Measurements from ENCODE around the gene TRIM38. TPM values are rescaled to one million over a fixed set of nuclear protein-coding genes. Genes with fewer than 3 reads are reported as not detected.
"Not testable (repeated sequence)": the region's sequence is repeated elsewhere in the genome, so short reads cannot be mapped to it uniquely, and the experiment has no call there.

Gene TRIM38
- total and polyA plus RNA-seq, 2 donors (not counting 3 experiments of a cell fraction or from before 2014, with no cell fraction given): 5.1 to 13.2 TPM

DNA sequence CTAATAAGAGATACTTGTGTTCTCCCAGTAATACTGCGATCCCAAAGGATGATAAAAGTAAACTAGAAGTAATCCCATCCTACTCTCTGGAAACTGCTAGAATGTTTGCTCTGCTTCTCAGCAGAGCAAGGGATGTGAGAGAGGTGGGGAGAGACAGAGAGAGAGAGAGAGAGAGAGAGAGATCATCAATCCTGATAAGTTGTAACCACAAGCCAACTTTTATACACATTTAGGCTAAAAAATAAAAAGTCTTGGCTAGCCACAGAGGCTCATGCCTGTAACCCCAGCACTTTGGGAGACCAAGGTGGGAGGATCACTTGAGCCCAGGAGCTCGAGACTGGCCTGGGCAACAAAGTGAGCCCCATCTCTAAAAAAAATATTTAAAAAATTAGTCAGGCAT, 16.0 kb upstream of the TRIM38 start:
- no peaks in the 10 kb centered on the region for H3K4me1 ChIP-seq (ENCODE audit: control insufficient read depth, extremely low read depth, insufficient read depth, low read length)
- no peaks in the 10 kb centered on the region for H4K20me1 ChIP-seq (replicated peaks; ENCODE audit: control insufficient read depth, extremely low read depth, insufficient read depth, low read length)
- dilution Hi-C loops (cut with MboI; ENCODE audit: extremely low pct_ligation_motif_present, low sequenced_read_pairs) (no loop called here), intact Hi-C loops (cut with micrococcal nuclease) (no loop called here)
- CTCF ChIA-PET: no interaction called here
- H3K9me1 ChIP-seq (replicated peaks; ENCODE audit: control insufficient read depth, extremely low read depth, insufficient read depth, low read length): no peaks in the 10 kb centered on the region
- FAIRE-seq (no peak), DNase-seq (ENCODE audit: low read depth, low spot score) (no peak)
- H3K9ac ChIP-seq (replicated peaks; ENCODE audit: extremely low read depth, insufficient read depth, low read length): no peak overlapping the region
- no peak overlapping the region for H3K27ac ChIP-seq (ENCODE audit: insufficient read depth, low read depth, low read length)
- H3K79me2 ChIP-seq (ENCODE audit: control insufficient read depth, insufficient read depth, low read length): no peaks in the 10 kb centered on the region
- POLR2A ChIA-PET: no interaction called here
- no peak overlapping the region for H3K4me2 ChIP-seq (ENCODE audit: insufficient read depth, low read length)
- no peaks in the 10 kb centered on the region for H3K27me3 ChIP-seq (ENCODE audit: control insufficient read depth in 2 of 2, insufficient read depth in 2 of 2, low read length in 2 of 2)
- no peak overlapping the region for H2AFZ ChIP-seq (ENCODE audit: low read depth, low read length)
- no peak for TF ChIP-seq EZH2 (IDR thresholded peaks at IDR 0.05; ENCODE audit: borderline replicate concordance, low read depth, low read length, severe bottlenecking)
- no peak overlapping the region for H3K4me3 ChIP-seq (replicated peaks in 1 of 3; ENCODE audit: insufficient read depth in 1 of 3, low read depth in 1 of 3, low read length in 3 of 3)
- no peaks in the 10 kb centered on the region for H3K36me3 ChIP-seq (ENCODE audit: control insufficient read depth in 2 of 2, extremely low read depth in 1 of 2, insufficient read depth in 2 of 2, low read length in 2 of 2)
- H3K9me3 ChIP-seq (replicated peaks; ENCODE audit: control insufficient read depth, insufficient read depth, low read length): no peaks in the 10 kb centered on the region
- BruUV-seq (replicated peaks): no TSS peak

DNA sequence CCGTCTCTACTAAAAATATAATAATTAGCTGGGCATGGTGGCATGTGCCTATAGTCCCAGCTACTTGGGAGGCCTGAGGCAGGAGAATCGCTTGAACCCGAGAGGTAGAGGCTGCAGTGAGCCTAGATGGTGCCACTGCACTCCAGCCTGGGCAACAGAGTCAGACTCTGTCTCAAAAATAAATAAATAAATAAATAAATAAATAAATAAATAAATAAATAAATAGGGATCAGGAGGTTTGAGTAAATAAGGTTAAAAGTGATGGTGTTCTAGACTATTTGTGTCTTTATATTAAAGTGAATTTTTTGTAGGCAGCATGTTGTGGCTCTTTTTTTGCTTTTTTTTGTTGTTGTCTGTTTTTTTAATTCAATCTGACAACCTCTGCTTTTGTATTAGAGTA, 15.1 kb upstream of the TRIM38 start:
- H3K9me3 ChIP-seq (replicated peaks; ENCODE audit: control insufficient read depth, insufficient read depth, low read length); DNase-seq (ENCODE audit: low read depth, low spot score); H3K9me1 ChIP-seq (replicated peaks; ENCODE audit: control insufficient read depth, extremely low read depth, insufficient read depth, low read length); H3K27me3 ChIP-seq (ENCODE audit: control insufficient read depth in 2 of 2, insufficient read depth in 2 of 2, low read length in 2 of 2); H3K79me2 ChIP-seq (ENCODE audit: control insufficient read depth, insufficient read depth, low read length); FAIRE-seq; H3K4me2 ChIP-seq (ENCODE audit: insufficient read depth, low read length); intact Hi-C loops (cut with micrococcal nuclease); H3K9ac ChIP-seq (replicated peaks; ENCODE audit: extremely low read depth, insufficient read depth, low read length); POLR2A ChIA-PET; H3K27ac ChIP-seq (ENCODE audit: insufficient read depth, low read depth, low read length); CTCF ChIA-PET; BruUV-seq (replicated peaks); H4K20me1 ChIP-seq (replicated peaks; ENCODE audit: control insufficient read depth, extremely low read depth, insufficient read depth, low read length); H3K4me3 ChIP-seq (replicated peaks in 1 of 3; ENCODE audit: insufficient read depth in 1 of 3, low read depth in 1 of 3, low read length in 3 of 3); dilution Hi-C loops (cut with MboI; ENCODE audit: extremely low pct_ligation_motif_present, low sequenced_read_pairs); H3K36me3 ChIP-seq (ENCODE audit: control insufficient read depth in 2 of 2, extremely low read depth in 1 of 2, insufficient read depth in 2 of 2, low read length in 2 of 2); H3K4me1 ChIP-seq (ENCODE audit: control insufficient read depth, extremely low read depth, insufficient read depth, low read length); H2AFZ ChIP-seq (ENCODE audit: low read depth, low read length): not testable (repeated sequence)

DNA sequence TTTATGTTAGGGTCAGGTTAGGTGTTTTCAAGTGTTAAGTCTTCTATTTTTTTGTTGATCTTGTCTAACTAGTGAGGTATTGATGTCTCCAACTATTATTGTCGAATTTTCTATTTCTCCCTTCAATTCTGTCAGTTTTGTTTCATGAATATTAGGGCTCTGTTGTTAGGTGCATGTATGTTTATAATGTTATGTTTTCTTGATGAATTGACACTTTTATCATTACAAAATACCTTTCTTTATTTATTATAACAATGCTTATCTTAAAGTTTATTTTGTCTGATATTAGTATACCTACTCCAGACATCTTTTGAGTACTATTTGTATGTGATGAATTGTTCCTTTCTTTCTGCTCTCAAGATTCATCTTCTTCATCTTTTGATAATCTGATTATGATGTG, 12.9 kb upstream of the TRIM38 start:
- H3K27me3 ChIP-seq (ENCODE audit: control insufficient read depth in 2 of 2, insufficient read depth in 2 of 2, low read length in 2 of 2): peaks cover 2 to 5% of the 10 kb centered on the region in 2 experiments
- no peak overlapping the region for H3K4me2 ChIP-seq (ENCODE audit: insufficient read depth, low read length)
- no peaks in the 10 kb centered on the region for H3K36me3 ChIP-seq (ENCODE audit: control insufficient read depth in 2 of 2, extremely low read depth in 1 of 2, insufficient read depth in 2 of 2, low read length in 2 of 2)
- dilution Hi-C loops (cut with MboI; ENCODE audit: extremely low pct_ligation_motif_present, low sequenced_read_pairs): no loop called here
- ChIA-PET POLR2A (no interaction called here), CTCF (no interaction called here)
- no peak overlapping the region for H3K27ac ChIP-seq (ENCODE audit: insufficient read depth, low read depth, low read length)
- no peaks in the 10 kb centered on the region for H3K9me1 ChIP-seq (replicated peaks; ENCODE audit: control insufficient read depth, extremely low read depth, insufficient read depth, low read length)
- DNase-seq (ENCODE audit: low read depth, low spot score): no peak
- H3K4me1 ChIP-seq (ENCODE audit: control insufficient read depth, extremely low read depth, insufficient read depth, low read length): no peaks in the 10 kb centered on the region
- no TSS peak for BruUV-seq (replicated peaks)
- H3K9ac ChIP-seq (replicated peaks; ENCODE audit: extremely low read depth, insufficient read depth, low read length): no peak overlapping the region
- no peak for FAIRE-seq
- no peaks in the 10 kb centered on the region for H3K79me2 ChIP-seq (ENCODE audit: control insufficient read depth, insufficient read depth, low read length)
- no peak overlapping the region for H2AFZ ChIP-seq (ENCODE audit: low read depth, low read length)
- no peaks in the 10 kb centered on the region for H3K9me3 ChIP-seq (replicated peaks; ENCODE audit: control insufficient read depth, insufficient read depth, low read length)
- TF ChIP-seq POLR2A (IDR thresholded peaks at IDR 0.05; ENCODE audit: low read depth, low read length) (no peak), POLR2AphosphoS5 (IDR thresholded peaks at IDR 0.05; ENCODE audit: insufficient read depth, low read depth, low read length) (no peak), FOS (IDR thresholded peaks at IDR 0.05; ENCODE audit: borderline replicate concordance, insufficient read depth, low read length) (no peak), MYC (IDR thresholded peaks at IDR 0.05; ENCODE audit: low read depth, low read length) (no peak), GATA2 (IDR thresholded peaks at IDR 0.05; ENCODE audit: insufficient read depth, insufficient read length, low read depth, low read length) (no peak), JUN (IDR thresholded peaks at IDR 0.05; ENCODE audit: borderline replicate concordance, insufficient read depth, insufficient read length, low read depth) (no peak), EZH2 (IDR thresholded peaks at IDR 0.05; ENCODE audit: borderline replicate concordance, low read depth, low read length, severe bottlenecking) (no peak)
- TF ChIP-seq, protein P1, sequence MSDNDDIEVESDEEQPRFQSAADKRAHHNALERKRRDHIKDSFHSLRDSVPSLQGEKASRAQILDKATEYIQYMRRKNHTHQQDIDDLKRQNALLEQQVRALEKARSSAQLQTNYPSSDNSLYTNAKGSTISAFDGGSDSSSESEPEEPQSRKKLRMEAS (IDR thresholded peaks at IDR 0.05; ENCODE audit: insufficient read depth, insufficient read length): no peak
- TF ChIP-seq, protein P2, sequence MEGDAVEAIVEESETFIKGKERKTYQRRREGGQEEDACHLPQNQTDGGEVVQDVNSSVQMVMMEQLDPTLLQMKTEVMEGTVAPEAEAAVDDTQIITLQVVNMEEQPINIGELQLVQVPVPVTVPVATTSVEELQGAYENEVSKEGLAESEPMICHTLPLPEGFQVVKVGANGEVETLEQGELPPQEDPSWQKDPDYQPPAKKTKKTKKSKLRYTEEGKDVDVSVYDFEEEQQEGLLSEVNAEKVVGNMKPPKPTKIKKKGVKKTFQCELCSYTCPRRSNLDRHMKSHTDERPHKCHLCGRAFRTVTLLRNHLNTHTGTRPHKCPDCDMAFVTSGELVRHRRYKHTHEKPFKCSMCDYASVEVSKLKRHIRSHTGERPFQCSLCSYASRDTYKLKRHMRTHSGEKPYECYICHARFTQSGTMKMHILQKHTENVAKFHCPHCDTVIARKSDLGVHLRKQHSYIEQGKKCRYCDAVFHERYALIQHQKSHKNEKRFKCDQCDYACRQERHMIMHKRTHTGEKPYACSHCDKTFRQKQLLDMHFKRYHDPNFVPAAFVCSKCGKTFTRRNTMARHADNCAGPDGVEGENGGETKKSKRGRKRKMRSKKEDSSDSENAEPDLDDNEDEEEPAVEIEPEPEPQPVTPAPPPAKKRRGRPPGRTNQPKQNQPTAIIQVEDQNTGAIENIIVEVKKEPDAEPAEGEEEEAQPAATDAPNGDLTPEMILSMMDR (IDR thresholded peaks at IDR 0.05; ENCODE audit: extremely low read depth in 1 of 2, insufficient read depth in 1 of 2, low read depth in 1 of 2, low read length in 2 of 2): no peak
- H3K4me3 ChIP-seq (replicated peaks in 1 of 3; ENCODE audit: insufficient read depth in 1 of 3, low read depth in 1 of 3, low read length in 3 of 3): no peak overlapping the region
- intact Hi-C loops (cut with micrococcal nuclease): no loop called here
- no peaks in the 10 kb centered on the region for H4K20me1 ChIP-seq (replicated peaks; ENCODE audit: control insufficient read depth, extremely low read depth, insufficient read depth, low read length)

Measured in endothelial cell of umbilical vein (primary cell).